Measurements from ENCODE around the gene PRRG4.

DNA sequence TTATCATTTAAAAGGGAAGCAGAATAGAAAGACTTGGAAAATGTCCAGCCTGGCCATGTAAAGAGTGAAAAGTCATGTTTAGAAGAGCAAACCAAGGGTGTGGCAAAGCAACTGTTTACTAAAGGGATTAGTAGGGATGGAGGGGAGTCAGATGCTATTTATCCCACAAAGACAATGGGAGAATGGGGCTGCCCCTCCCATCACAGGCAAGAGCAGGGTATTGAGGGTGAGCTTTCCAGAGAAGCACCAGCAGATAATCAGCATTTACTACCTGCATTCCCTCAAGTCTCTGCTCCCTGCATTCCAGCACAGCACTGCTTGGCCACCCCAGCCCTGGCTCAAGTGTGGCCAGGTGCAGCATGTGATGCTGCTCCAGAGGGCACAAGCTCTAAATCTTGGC lies 44.4 kb downstream of the PRRG4 start:
- TF ChIP-seq, protein P1, sequence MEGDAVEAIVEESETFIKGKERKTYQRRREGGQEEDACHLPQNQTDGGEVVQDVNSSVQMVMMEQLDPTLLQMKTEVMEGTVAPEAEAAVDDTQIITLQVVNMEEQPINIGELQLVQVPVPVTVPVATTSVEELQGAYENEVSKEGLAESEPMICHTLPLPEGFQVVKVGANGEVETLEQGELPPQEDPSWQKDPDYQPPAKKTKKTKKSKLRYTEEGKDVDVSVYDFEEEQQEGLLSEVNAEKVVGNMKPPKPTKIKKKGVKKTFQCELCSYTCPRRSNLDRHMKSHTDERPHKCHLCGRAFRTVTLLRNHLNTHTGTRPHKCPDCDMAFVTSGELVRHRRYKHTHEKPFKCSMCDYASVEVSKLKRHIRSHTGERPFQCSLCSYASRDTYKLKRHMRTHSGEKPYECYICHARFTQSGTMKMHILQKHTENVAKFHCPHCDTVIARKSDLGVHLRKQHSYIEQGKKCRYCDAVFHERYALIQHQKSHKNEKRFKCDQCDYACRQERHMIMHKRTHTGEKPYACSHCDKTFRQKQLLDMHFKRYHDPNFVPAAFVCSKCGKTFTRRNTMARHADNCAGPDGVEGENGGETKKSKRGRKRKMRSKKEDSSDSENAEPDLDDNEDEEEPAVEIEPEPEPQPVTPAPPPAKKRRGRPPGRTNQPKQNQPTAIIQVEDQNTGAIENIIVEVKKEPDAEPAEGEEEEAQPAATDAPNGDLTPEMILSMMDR (conservative IDR thresholded peaks at IDR 0.05): no peak
- TF ChIP-seq EZH2 (IDR thresholded peaks at IDR 0.05; ENCODE audit: low read depth): no peak

Measured in PC-9 (cell line).